NCI-H345 treated with DMSO at 0.1 percent for 48 hours (cell line): ENCODE measurements around the gene EML4.

Experiments
- DNase-seq: peaks from one replicate; lab custom pipeline; 2025; ENCODE audit not compliant: unreplicated experiment; lab: John Stamatoyannopoulos, UW

Gene EML4

GRCh38 chr2:42300527-42300926, 131.4 kb downstream of the EML4 start:
- no peak for DNase-seq

- no peak for DNase-seq
These were observed 134.1 kb downstream of the EML4 start for GRCh38 chr2:42303252-42303651.

- DNase-seq: no peak
These were observed 135.0 kb downstream of the EML4 start for GRCh38 chr2:42304059-42304713.

GRCh38 chr2:42307180-42307579, 138.0 kb downstream of the EML4 start:
- DNase-seq: no peak

GRCh38 chr2:42309366-42309765, 140.2 kb downstream of the EML4 start:
- DNase-seq: no peak

GRCh38 chr2:42310007-42310515, 140.9 kb downstream of the EML4 start:
- DNase-seq: no peak

GRCh38 chr2:42312106-42312505, 143.0 kb downstream of the EML4 start:
- no peak for DNase-seq

- no peak for DNase-seq
These were observed 145.8 kb downstream of the EML4 start for GRCh38 chr2:42314892-42315468.

- DNase-seq: no peak
These were observed 146.8 kb downstream of the EML4 start for GRCh38 chr2:42315844-42316470.

- no peak for DNase-seq
These were observed 147.8 kb downstream of the EML4 start for GRCh38 chr2:42316910-42317309.

GRCh38 chr2:42317486-42317885, 148.3 kb downstream of the EML4 start:
- no peak for DNase-seq

- no peak for DNase-seq
These were observed 148.8 kb downstream of the EML4 start for GRCh38 chr2:42317945-42318344.

GRCh38 chr2:42319265-42319664, 150.1 kb downstream of the EML4 start:
- no peak for DNase-seq

- DNase-seq: no peak
These were observed 152.4 kb downstream of the EML4 start for GRCh38 chr2:42321452-42322064.

- no peak for DNase-seq
These were observed 155.1 kb downstream of the EML4 start for GRCh38 chr2:42324244-42324643.

- no peak for DNase-seq
These were observed 155.8 kb downstream of the EML4 start for GRCh38 chr2:42324949-42325348.

GRCh38 chr2:42325609-42326008, 156.5 kb downstream of the EML4 start:
- DNase-seq: no peak

GRCh38 chr2:42327125-42327524, 158.0 kb downstream of the EML4 start:
- peak; percentile 27 for DNase-seq

- DNase-seq: no peak
These were observed 159.1 kb downstream of the EML4 start for GRCh38 chr2:42328148-42328833.

GRCh38 chr2:42328923-42329322, 159.8 kb downstream of the EML4 start:
- no peak for DNase-seq

- no peak for DNase-seq
These were observed 160.6 kb downstream of the EML4 start for GRCh38 chr2:42329736-42330135.
